Suprapubic skin (tissue), 4 donors: Measurements from ENCODE around the gene NRG3. TPM values are rescaled to one million over a fixed set of nuclear protein-coding genes. Genes with fewer than 3 reads are reported as not detected.

ENCODE experiments used
- DNase-seq, 2 donors: peaks; one replicate each; pipeline ENCODE4 v3.0.0-alpha.2; 2019; ENCODE audit warnings: low spot score in 2 of 2
- H3K27ac ChIP-seq: fragments of 200-600 bp; sonication (generic); one replicate; pipeline ENCODE4 v1.5.1; 2019
- H3K27me3 ChIP-seq: fragments of 200-600 bp; sonication (generic); one replicate; pipeline ENCODE4 v1.5.1; 2019
- H3K36me3 ChIP-seq: fragments of 200-600 bp; sonication (generic); one replicate; pipeline ENCODE4 v1.5.1; 2019
- H3K4me1 ChIP-seq: fragments of 200-600 bp; sonication (generic); one replicate; pipeline ENCODE4 v1.5.1; 2019
- H3K4me3 ChIP-seq: fragments of 200-600 bp; sonication (generic); one replicate; pipeline ENCODE4 v1.5.1; 2019; ENCODE audit warnings: mild to moderate bottlenecking
- H3K9me3 ChIP-seq: fragments of 200-600 bp; sonication (generic); one replicate; pipeline ENCODE4 v1.5.1; 2019
- CTCF ChIP-seq, 2 donors: fragments of 200-600 bp in 1 of 2; fragments of 450-650 bp in 1 of 2; sonication (generic) in 1 of 2; IDR thresholded peaks; one replicate each; pipeline ENCODE4 v1.5.1; 2016 to 2019; ENCODE audit warnings: antibody characterized with exemption in 2 of 2, mild to moderate bottlenecking in 1 of 2, moderate library complexity in 1 of 2
- EP300 ChIP-seq: sonication (generic); formaldehyde crosslinking; IDR thresholded peaks from one replicate; pipeline ENCODE4 v1.6.1; 2017; ENCODE audit warnings: antibody characterized with exemption
- POLR2A ChIP-seq, 2 donors: fragments of 450-650 bp; IDR thresholded peaks; one replicate each; pipeline ENCODE4 v1.6.1; 2017; ENCODE audit warnings: antibody characterized with exemption in 2 of 2, mild to moderate bottlenecking in 2 of 2, moderate library complexity in 2 of 2
- POLR2AphosphoS5 ChIP-seq, 3 donors: sonication (generic); formaldehyde crosslinking; IDR thresholded peaks; one replicate each; pipeline ENCODE4 v1.6.1; 2017; ENCODE audit warnings: antibody characterized with exemption in 3 of 3
- WGBS: methylation state at CpG from one replicate; pipeline ENCODE4 v1.1.5; 2018; 5-methylcytosine and 5-hydroxymethylcytosine counted together
- total RNA-seq, 4 donors: library from RNA; depleted of rRNA; stranded (reverse); fragments of >200 nt; gene quantifications; one replicate each; pipeline ENCODE4 v1.1.0, GENCODE V29; 2016

NRG3 gene
- total RNA-seq, 4 donors from 2014 or later: 0.65 to 3.5 (median 1.3) TPM

GRCh38 chr10:81900989-81901388 is 26.0 kb downstream of the NRG3 start:
- TF ChIP-seq EP300 (no peak), CTCF (IDR thresholded peaks at IDR 0.05) (no peak), POLR2AphosphoS5 (IDR thresholded peaks at IDR 0.05) (no peak), POLR2A (IDR thresholded peaks at IDR 0.05) (no peak)

GRCh38 chr10:81903472-81903871 is 28.5 kb downstream of the NRG3 start:
- Histone ChIP-seq H3K36me3 (no peaks in the 10 kb centered on the region), H3K27ac (no peak overlapping the region), H3K27me3 (no peaks in the 10 kb centered on the region), H3K4me1 (no peaks in the 10 kb centered on the region), H3K9me3 (no peaks in the 10 kb centered on the region), H3K4me3 (no peak overlapping the region)
- 86% methylated on average over 4 of the region's 4 CpGs for WGBS
- no peak for DNase-seq
- TF ChIP-seq EP300 (no peak), POLR2A (IDR thresholded peaks at IDR 0.05) (no peak), CTCF (IDR thresholded peaks at IDR 0.05) (no peak), POLR2AphosphoS5 (IDR thresholded peaks at IDR 0.05) (no peak)

More at GRCh38 chr10:81900989-81901388, 26.0 kb downstream of the NRG3 start:
- H3K27ac ChIP-seq: no peak overlapping the region
- H3K4me3 ChIP-seq: no peak overlapping the region
- no peak for DNase-seq
- no peaks in the 10 kb centered on the region for H3K4me1 ChIP-seq
- H3K27me3 ChIP-seq: no peaks in the 10 kb centered on the region
- no peaks in the 10 kb centered on the region for H3K36me3 ChIP-seq
- WGBS: 88% methylated on average over 2 of the region's 2 CpGs
- H3K9me3 ChIP-seq: no peaks in the 10 kb centered on the region

- TF ChIP-seq EP300: no peak
- TF ChIP-seq CTCF (IDR thresholded peaks at IDR 0.05): no peak
- no peak for TF ChIP-seq POLR2AphosphoS5 (IDR thresholded peaks at IDR 0.05)
- TF ChIP-seq POLR2A (IDR thresholded peaks at IDR 0.05): no peak
Measured at GRCh38 chr10:81905161-81905560, 30.2 kb downstream of the NRG3 start.

GRCh38 chr10:81909453-81909852 is 34.5 kb downstream of the NRG3 start:
- H3K9me3 ChIP-seq: no peaks in the 10 kb centered on the region
- H3K36me3 ChIP-seq: no peaks in the 10 kb centered on the region
- no peaks in the 10 kb centered on the region for H3K27me3 ChIP-seq
- H3K4me3 ChIP-seq: no peak overlapping the region
- TF ChIP-seq POLR2AphosphoS5 (IDR thresholded peaks at IDR 0.05) (no peak), POLR2A (IDR thresholded peaks at IDR 0.05) (no peak), EP300 (no peak), CTCF (IDR thresholded peaks at IDR 0.05) (no peak)
- H3K4me1 ChIP-seq: no peaks in the 10 kb centered on the region
- no peak for DNase-seq
- 75% methylated on average over 2 of the region's 2 CpGs for WGBS
- no peak overlapping the region for H3K27ac ChIP-seq

More at GRCh38 chr10:81905161-81905560, 30.2 kb downstream of the NRG3 start:
- H3K27ac ChIP-seq: no peak overlapping the region
- no peaks in the 10 kb centered on the region for H3K27me3 ChIP-seq
- no peak for DNase-seq
- H3K36me3 ChIP-seq: no peaks in the 10 kb centered on the region
- WGBS: 52% methylated on average over 4 of the region's 4 CpGs
- H3K4me1 ChIP-seq: no peaks in the 10 kb centered on the region
- no peak overlapping the region for H3K4me3 ChIP-seq
- no peaks in the 10 kb centered on the region for H3K9me3 ChIP-seq

- 87% methylated on average over 3 of the region's 3 CpGs for WGBS
- DNase-seq: no peak
- peaks cover 2% of the 10 kb centered on the region for H3K9me3 ChIP-seq
- no peaks in the 10 kb centered on the region for H3K27me3 ChIP-seq
- no peaks in the 10 kb centered on the region for H3K4me1 ChIP-seq
- H3K27ac ChIP-seq: no peak overlapping the region
- TF ChIP-seq EP300: no peak
- TF ChIP-seq POLR2A (IDR thresholded peaks at IDR 0.05): no peak
- no peak for TF ChIP-seq POLR2AphosphoS5 (IDR thresholded peaks at IDR 0.05)
- no peak for TF ChIP-seq CTCF (IDR thresholded peaks at IDR 0.05)
- H3K36me3 ChIP-seq: no peaks in the 10 kb centered on the region
- H3K4me3 ChIP-seq: no peak overlapping the region
Measured at GRCh38 chr10:81911328-81911727, 36.3 kb downstream of the NRG3 start.
